HG03097 (cell line): Measurements from ENCODE around the gene CCL4.
"Not testable (repeated sequence)": the region's sequence is repeated elsewhere in the genome, so short reads cannot be mapped to it uniquely, and the experiment has no call there.

Experiments
- ATAC-seq: cut with Tn5 transposase; IDR thresholded peaks from one replicate; pipeline ENCODE4 v1.9.1; 2021; ENCODE audit not compliant: unreplicated experiment, low FRiP score

The CCL4 gene

DNA sequence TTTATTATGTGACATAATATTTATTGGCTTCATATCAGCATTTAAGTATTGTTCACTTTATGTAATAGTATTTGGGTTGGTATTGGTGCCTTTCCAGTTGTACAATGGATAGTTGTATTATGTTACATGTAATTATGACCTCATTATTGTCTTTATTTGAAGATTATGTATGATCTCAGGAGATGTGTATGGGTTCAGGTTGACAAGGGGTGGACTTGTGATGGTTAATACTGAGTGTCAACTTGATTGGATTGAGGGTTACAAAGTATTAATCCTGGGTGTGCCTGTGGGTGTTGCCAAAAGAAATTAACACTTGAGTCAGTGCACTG, 12.0 kb downstream of the CCL4 start:
- ATAC-seq = not testable (repeated sequence)

- ATAC-seq = no peak
Observed at GRCh38 chr17:36117505-36118382, 14.1 kb downstream of the CCL4 start.

- no peak for ATAC-seq
Observed at GRCh38 chr17:36118477-36119353, 15.1 kb downstream of the CCL4 start.

DNA sequence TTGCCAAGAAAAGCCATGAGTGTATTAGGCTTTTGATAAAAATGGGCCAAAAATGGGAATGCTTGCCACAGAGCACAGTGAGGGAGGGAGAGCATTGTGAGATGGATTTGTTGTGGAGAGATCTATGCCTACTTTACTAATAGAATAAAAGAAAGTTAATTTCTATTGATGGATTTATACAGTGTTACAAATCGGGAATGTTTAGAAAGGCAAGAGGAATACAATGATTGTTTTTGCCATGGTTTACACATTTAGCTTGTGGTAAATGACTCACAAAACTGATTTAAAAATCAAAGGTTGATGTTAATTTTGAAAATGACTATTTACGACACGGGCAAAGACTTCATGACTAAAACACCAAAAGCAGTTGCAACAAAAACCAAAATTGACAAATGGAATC, 16.6 kb downstream of the CCL4 start:
- no peak for ATAC-seq

DNA sequence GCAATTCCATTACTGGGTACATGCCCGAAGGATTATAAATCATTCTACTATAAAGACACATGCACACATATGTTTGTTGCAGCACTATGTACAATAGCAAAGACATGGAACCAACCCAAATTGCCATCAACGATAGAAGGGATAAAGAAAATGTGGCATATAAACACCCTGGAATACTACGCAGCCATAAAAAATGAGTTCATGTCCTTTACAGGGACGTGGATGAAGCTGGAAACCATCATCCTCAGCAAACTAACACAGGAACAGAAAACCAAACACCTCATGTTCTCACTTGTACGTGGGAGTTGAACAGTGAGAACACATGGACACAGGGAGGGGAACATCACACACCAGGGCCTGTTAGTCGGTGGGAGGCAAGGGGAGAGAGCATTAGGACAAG, 17.5 kb downstream of the CCL4 start:
- not testable (repeated sequence) for ATAC-seq

DNA sequence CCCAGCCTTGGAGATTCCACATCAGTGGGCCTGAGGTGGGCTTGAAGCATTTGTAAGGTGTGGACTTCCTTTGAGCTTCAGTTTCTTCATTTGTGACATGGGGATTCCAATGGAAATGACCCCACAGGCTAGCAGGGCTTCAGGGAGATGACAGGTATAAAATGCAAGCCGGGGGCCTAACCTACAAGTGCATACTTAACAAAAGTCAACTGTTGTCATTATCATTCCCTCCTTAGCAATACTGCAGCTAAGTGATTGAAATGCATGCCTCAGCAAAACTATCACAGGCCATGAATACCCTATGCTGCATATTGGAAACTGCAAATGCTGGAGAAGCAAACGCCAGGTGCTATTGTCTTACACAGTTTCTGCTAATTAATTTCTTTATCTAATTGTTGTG, 19.8 kb downstream of the CCL4 start:
- no peak for ATAC-seq

DNA sequence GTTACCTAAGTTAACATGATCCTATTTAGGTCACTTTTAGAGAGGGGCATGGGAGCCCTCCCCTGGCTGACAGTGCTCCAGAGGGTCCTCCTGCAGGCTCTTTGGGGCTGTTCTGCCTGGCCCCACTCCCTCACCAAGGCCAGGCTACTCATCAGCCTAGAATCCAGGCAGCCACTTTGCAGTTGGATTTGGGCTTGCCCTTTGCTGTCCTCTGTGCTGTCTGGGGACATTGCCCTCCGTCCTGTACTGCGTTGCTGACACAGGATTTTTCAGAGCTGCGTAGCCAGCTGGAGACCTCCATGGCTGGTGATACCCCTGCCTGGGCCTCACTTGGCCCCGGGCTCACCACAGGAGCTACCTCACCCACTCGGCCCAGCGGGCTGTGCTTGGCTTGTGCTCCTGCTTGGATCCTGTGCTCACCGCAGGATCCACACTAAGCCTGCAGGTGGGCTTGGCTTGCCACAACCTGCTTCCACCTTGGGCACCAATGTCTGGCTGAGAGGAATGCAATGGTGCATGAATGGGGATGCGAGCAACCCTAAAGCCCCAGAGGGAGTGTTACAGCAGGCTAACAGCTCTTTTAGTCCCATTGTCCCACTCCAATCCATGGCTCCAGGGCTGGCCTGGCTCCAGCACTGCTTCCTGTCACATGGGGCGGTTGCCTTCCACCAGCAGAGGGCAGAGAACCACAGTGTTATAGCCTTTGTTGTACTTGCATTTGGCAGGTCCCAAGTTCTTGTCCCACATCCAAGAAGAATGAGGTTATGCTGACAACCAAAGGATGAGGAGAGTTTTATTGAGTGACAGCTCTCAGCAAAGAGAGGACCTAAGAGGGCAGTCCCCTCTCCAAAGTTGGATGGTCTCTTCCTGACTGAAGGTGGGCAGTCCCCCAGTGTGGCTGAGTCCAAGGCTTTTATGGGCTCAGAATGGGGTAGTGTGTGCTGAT, 21.5 kb downstream of the CCL4 start:
- no peak for ATAC-seq

DNA sequence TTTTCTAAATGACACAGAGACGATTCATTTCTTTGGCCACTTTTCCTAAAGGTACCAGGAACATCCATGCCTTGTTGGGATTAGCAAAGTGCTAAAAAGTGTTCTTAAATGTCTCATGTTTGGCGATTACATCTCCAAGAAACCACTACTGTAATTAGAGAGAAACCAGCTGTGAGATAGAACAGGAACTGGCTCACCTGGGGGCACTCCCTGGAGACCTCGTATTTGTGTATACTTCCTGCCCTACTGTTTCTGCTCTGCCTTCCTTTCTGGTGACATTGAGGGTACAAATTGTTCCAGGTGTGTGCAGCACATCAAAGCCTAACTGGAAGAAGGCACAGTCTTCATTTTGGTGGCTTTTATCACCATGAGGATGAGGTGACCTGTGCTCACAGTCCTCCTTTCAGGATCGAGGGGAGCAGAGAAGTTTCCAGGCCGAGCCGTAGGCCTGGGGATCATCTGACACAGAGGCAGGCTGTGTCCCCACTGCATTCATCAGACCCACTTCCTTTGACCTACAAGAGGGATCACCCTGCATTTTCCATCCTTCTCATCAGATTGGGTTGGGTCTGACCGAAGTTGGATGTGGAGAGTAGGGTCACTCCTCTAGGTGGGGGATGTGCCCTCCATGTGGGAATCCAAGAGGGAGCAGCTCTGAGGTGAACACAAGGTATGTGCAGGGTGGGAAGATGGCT, 23.7 kb downstream of the CCL4 start:
- no peak for ATAC-seq

GRCh38 chr17:36127911-36128310, 24.3 kb downstream of the CCL4 start:
- ATAC-seq = no peak

DNA sequence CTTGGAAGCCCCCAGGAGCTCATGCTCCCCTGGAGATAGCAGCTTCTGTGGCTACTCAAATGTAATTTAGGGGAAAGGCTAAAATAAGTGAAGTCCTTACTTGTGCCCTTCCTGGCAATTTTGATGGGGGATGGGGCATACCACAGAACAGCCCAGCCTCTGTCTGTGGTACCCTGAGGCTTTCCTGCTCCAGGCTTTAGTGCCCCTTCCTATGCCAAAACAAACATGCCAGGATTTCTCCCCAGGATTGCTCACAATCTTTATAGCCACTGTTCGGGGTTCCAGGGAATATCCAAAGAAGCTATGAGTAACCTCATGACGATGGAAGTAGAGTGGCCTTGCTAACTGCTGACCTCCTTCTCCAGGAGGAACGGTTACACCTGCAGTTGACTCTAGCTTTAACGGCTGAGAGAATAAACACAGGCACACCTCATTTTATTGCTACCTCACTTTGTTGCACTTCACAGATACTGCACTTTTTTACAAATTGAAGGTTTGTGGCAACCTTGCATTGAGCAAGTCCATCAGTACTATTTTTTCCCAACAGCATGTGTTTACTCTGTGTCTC, 24.9 kb downstream of the CCL4 start:
- ATAC-seq = no peak

DNA sequence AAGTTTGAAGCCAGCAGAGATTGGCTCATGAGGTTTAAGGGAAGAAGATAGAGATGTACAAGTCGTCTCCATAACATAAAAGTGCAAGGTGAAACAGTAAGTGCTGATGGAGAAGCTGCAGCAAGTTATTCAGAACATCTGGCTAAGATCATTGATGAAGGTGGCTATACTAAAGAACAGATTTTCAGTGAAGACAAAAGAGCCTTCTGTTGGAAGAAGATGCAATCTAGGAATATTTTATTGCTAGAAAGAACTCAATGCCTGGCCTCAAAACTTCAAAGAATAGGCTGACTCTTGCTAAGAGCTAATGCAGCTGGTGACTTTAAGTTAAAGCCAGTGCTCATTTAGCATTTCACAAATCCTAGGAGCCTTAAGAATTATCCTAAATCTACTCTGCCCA, 26.0 kb downstream of the CCL4 start:
- ATAC-seq = no peak

- no peak for ATAC-seq
Observed at GRCh38 chr17:36130346-36130745, 26.7 kb downstream of the CCL4 start.

DNA sequence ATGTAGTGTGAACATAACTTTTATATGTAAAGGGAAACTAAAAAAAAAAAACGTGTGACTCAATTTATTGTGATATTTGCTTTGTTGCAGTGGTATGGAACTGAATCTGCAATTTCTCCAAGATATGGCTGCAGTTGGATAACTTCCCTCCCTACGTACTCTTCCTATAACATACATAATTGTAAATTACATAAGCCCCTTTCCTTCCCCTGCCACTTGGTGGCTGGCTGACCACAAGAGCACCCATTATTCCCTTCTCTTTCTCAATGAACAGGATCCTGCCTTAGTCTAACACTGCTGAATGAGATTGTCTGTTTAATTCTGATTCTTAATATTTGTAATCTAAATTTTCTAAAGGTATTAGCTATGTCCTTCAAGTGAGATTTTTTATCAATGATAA, 27.8 kb downstream of the CCL4 start:
- no peak for ATAC-seq

GRCh38 chr17:36131931-36132330, 28.3 kb downstream of the CCL4 start:
- ATAC-seq = no peak

GRCh38 chr17:36132421-36132831, 28.8 kb downstream of the CCL4 start:
- ATAC-seq = no peak

DNA sequence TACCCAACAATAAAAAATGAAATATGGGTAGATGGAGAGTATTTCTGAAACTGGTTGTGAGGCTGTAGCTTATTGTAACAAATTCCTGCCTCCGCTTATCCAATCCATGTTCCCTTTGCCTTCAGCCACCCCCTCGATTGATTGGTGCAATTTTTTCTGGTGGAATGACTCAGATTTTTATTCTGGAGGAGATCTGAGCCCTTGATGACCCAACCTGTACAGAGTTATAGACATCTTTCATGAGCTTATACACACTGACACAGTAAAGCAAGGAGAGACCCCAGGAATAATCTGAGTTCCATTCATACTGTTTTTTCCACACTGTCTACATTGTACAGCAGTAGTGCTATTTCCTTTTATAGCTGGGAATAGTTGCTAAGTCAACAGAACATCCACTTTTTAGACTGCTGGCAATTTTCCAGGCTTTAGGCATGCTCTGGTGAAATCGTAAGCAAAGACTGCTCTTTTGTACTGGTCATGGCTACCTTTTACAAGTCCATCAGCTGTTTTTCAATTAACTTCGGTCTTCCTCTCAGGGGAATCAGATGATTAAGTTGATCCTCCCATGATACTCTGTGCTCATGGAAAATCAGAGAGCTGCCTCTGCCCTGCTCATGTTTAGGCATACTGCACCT, 30.1 kb downstream of the CCL4 start:
- no peak for ATAC-seq

GRCh38 chr17:36135465-36135864, 31.8 kb downstream of the CCL4 start:
- no peak for ATAC-seq

- ATAC-seq = no peak
Observed at GRCh38 chr17:36136036-36136435, 32.4 kb downstream of the CCL4 start.

DNA sequence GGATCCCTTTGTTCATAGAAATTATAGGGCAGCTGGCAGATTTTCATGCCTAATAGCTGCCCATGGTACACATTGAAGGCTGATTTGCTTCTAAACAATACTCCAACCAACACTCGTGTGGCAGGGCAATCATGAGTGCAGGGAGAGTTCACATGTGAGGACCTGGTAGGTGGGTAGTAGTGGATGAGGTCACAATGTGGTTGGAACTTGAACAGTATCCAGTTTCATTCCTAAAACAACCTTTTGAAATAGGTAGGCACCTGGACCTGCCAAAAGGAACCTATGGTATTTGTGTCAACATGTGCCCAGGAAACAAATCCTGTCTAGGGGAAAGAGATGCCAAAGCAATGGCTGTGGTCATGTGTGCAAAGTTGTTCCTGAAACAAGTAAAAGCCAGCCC, 32.8 kb downstream of the CCL4 start:
- no peak for ATAC-seq
